Activated naive CD8-positive, alpha-beta T cell treated with anti-CD3 and anti-CD28 coated beads, Interleukin-2, amount 50 U/mL, for 24 hours (primary cell): ENCODE measurements around the gene GJA1.
"Not testable (repeated sequence)": the region's sequence is repeated elsewhere in the genome, so short reads cannot be mapped to it uniquely, and the experiment has no call there.

Experiments
- ATAC-seq: fragments of 150-1000 bp; cut with Tn5 transposase; one replicate; pipeline ENCODE4 v1.10.0; 2021
- DNase-seq: peaks from one replicate; pipeline ENCODE4 v3.0.0; 2021
- H3K27ac Mint-ChIP-seq: one replicate; pipeline ENCODE4 v1.8.0; 2021; ENCODE audit warnings: mild to moderate bottlenecking, mixed read lengths
- H3K27me3 Mint-ChIP-seq: one replicate; pipeline ENCODE4 v1.8.0; 2021; ENCODE audit warnings: mixed read lengths
- H3K36me3 Mint-ChIP-seq: one replicate; pipeline ENCODE4 v1.8.0; 2021; ENCODE audit warnings: low read depth, mixed read lengths
- H3K4me1 Mint-ChIP-seq: one replicate; pipeline ENCODE4 v1.8.0; 2021; ENCODE audit warnings: mixed read lengths
- H3K4me3 Mint-ChIP-seq: one replicate; pipeline ENCODE4 v1.8.0; 2021; ENCODE audit warnings: mild to moderate bottlenecking, moderate library complexity, mixed read lengths
- H3K9me3 Mint-ChIP-seq: one replicate; pipeline ENCODE4 v1.8.0; 2021; ENCODE audit warnings: mixed read lengths

Gene GJA1

GRCh38 chr6:121430514-121431460, 4.7 kb upstream of the GJA1 start:
- no peaks in the 10 kb centered on the region for H3K9me3 Mint-ChIP-seq
- no peaks in the 10 kb centered on the region for H3K36me3 Mint-ChIP-seq
- H3K27ac Mint-ChIP-seq: no peak overlapping the region
- ATAC-seq: no peak
- H3K4me3 Mint-ChIP-seq: no peak overlapping the region
- no peak for DNase-seq
- peaks cover 4% of the 10 kb centered on the region for H3K27me3 Mint-ChIP-seq
- H3K4me1 Mint-ChIP-seq: no peaks in the 10 kb centered on the region

- not testable (repeated sequence) for H3K4me1 Mint-ChIP-seq, H3K4me3 Mint-ChIP-seq, ATAC-seq, H3K9me3 Mint-ChIP-seq, DNase-seq, H3K36me3 Mint-ChIP-seq, H3K27ac Mint-ChIP-seq
- H3K27me3 Mint-ChIP-seq: peaks cover 14% of the 10 kb centered on the region
Observed at GRCh38 chr6:121431776-121432175, 3.7 kb upstream of the GJA1 start.

DNA sequence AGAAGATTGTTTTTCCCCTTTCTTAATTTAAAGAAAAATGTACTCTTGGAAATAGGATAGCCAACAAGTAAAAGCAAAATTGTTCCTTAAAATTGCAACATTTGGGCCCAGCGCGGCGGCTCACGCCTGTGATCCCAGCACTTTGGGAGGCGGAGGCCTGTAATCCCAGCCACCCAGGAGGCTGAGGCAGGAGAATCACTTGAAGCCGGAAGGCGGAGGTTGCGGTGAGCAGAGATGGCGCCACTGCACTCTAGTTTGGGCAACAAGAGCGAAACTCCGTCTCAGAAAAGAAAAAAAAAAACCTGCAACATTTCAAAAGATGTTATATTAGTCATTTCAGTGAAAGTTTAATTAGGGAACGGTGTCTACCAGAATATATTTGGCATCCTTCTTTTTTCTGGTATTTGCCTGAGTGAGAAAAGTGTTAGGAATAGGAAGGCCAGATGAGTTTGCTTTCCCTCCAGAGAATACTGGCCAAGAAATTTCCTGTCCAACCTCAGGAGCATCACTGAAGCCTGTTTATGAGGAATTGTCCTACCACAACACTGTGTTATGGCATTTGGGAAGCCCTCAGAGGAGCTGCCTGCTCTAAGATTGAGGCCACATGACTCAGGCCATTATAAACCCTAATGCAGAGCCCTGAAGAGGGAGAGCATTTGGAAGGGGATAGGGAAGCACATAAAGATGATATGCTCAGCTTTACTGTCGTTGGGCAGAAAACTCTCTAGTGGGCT, 1.2 kb upstream of the GJA1 start:
- Mint-ChIP-seq H3K4me1 (peaks cover 16% of the 10 kb centered on the region), H3K9me3 (no peaks in the 10 kb centered on the region), H3K4me3 (no peak overlapping the region), H3K36me3 (no peaks in the 10 kb centered on the region), H3K27me3 (peaks cover 35% of the 10 kb centered on the region), H3K27ac (no peak overlapping the region)
- ATAC-seq (no peak), DNase-seq (no peak)

- Mint-ChIP-seq H3K9me3 (no peaks in the 10 kb centered on the region), H3K4me1 (peaks cover 16% of the 10 kb centered on the region)
- no peak for ATAC-seq
Observed at GRCh38 chr6:121436274-121436857, 920 bp downstream of the GJA1 start.

DNA sequence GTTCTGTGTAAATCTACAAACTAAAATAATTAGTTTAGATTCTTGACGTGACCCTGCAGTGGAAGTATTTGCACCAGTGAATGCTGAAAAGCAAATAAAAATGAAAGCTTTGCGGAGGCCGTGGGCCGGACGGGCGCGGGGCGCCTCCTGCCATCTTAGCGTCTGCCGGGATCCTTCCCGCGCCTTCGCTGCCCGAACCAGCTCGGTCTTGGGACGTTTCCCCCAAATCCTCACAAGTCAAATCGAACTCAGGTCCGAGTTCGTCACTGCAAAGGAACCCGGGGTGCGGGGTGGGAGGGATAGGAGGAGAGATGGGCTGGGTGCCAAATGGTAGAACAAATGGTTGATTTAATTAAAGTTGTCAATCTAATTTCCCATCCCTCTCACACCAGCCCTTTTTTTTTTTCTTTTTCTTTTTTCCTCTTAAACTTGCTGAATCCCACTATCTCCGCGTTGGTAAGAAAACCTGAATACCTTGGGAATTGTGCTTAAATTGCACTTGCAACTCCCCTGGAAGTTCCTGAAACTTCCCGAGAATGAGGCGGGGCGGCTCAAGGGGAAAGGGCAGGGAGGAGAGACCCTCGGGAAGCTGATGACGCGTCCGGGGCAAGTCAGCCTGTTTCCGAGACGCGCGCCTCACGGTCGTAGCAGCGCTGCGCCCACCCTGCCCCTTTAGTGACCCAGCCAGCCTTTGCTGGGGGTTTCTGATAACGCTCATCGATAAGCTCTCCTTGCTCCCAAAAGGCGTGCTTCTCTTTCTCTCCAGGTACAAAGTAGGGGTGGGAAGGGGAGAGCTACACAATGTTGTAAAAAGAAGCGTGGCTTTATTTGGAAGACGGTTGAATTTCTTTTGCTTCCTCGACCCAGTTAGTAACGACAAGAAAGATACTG, 1.8 kb downstream of the GJA1 start:
- H3K9me3 Mint-ChIP-seq: no peaks in the 10 kb centered on the region
- ATAC-seq (no peak), DNase-seq (peak; percentile 16)
- H3K36me3 Mint-ChIP-seq: no peaks in the 10 kb centered on the region
- H3K27ac Mint-ChIP-seq: no peak overlapping the region
- peaks cover 46% of the 10 kb centered on the region for H3K27me3 Mint-ChIP-seq
- H3K4me1 Mint-ChIP-seq: peaks cover 16% of the 10 kb centered on the region
- H3K4me3 Mint-ChIP-seq: peak overlapping the region; percentile 81

More at GRCh38 chr6:121436274-121436857, 920 bp downstream of the GJA1 start:
- Mint-ChIP-seq H3K27ac (no peak overlapping the region), H3K27me3 (peaks cover 43% of the 10 kb centered on the region), H3K4me3 (peak overlapping the region; percentile 81), H3K36me3 (no peaks in the 10 kb centered on the region)
- DNase-seq: no peak

GRCh38 chr6:121437851-121438651, 2.6 kb downstream of the GJA1 start:
- H3K9me3 Mint-ChIP-seq: no peaks in the 10 kb centered on the region
- no peak overlapping the region for H3K27ac Mint-ChIP-seq
- DNase-seq (no peak), ATAC-seq (no peak)
- H3K4me3 Mint-ChIP-seq: peak overlapping the region; percentile 81
- peaks cover 46% of the 10 kb centered on the region for H3K27me3 Mint-ChIP-seq
- peaks cover 16% of the 10 kb centered on the region for H3K4me1 Mint-ChIP-seq
- no peaks in the 10 kb centered on the region for H3K36me3 Mint-ChIP-seq

DNA sequence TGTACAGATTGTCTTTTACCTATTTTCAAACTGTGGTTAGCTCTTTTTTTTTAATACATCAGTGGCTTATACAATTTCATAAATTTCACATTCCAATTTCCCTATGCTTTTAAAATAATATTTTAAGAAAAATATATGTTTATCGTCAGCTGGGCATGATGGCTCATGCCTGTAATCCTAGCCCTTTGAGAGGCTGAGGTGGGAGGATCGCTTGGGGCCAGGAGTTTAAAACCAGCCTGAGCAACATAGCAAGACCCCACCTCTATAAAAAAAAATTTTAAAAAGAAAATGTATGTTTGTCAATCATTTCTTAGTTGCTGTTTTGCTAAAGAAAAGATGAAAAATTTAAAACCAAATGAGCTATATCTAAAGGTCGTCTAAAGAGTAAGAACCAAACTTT, 3.4 kb downstream of the GJA1 start:
- Mint-ChIP-seq H3K36me3 (no peaks in the 10 kb centered on the region), H3K9me3 (no peaks in the 10 kb centered on the region), H3K27me3 (peaks cover 46% of the 10 kb centered on the region), H3K27ac (no peak overlapping the region), H3K4me3 (no peak overlapping the region), H3K4me1 (peaks cover 16% of the 10 kb centered on the region)
- ATAC-seq (no peak), DNase-seq (no peak)

- Mint-ChIP-seq H3K27ac (no peak overlapping the region), H3K27me3 (peaks cover 46% of the 10 kb centered on the region), H3K4me3 (no peak overlapping the region), H3K4me1 (peaks cover 16% of the 10 kb centered on the region), H3K9me3 (no peaks in the 10 kb centered on the region), H3K36me3 (no peaks in the 10 kb centered on the region)
- DNase-seq (no peak), ATAC-seq (no peak)
Observed at GRCh38 chr6:121439475-121439874, 4.0 kb downstream of the GJA1 start.

DNA sequence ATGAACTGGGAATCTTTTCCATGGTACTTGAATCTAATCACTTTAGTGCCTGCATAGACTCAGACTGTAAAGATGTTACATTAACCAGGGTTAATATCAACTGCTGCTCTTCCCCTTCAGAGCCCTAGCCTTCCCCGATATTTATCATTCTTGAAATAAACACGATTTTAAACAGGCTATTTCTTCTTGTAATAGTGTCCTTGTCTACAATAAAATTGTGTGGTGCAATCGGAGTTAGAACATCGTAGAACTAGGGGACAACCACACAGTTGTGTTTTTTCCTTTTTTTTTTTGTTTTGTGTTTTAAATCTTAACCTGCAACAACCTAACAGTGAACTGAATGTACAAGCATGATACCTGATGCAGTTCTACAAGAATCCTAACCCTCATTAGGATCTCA, 4.5 kb downstream of the GJA1 start:
- peaks cover 46% of the 10 kb centered on the region for H3K27me3 Mint-ChIP-seq
- DNase-seq (no peak), ATAC-seq (no peak)
- no peaks in the 10 kb centered on the region for H3K36me3 Mint-ChIP-seq
- no peak overlapping the region for H3K4me3 Mint-ChIP-seq
- H3K27ac Mint-ChIP-seq: no peak overlapping the region
- peaks cover 16% of the 10 kb centered on the region for H3K4me1 Mint-ChIP-seq
- no peaks in the 10 kb centered on the region for H3K9me3 Mint-ChIP-seq

GRCh38 chr6:121441477-121441876, 6.0 kb downstream of the GJA1 start:
- no peak overlapping the region for H3K27ac Mint-ChIP-seq
- no peak for ATAC-seq
- H3K9me3 Mint-ChIP-seq: no peaks in the 10 kb centered on the region
- no peak overlapping the region for H3K4me3 Mint-ChIP-seq
- H3K36me3 Mint-ChIP-seq: no peaks in the 10 kb centered on the region
- no peak for DNase-seq
- peaks cover 13% of the 10 kb centered on the region for H3K4me1 Mint-ChIP-seq
- H3K27me3 Mint-ChIP-seq: peaks cover 38% of the 10 kb centered on the region

GRCh38 chr6:121442576-121442975, 7.1 kb downstream of the GJA1 start:
- Mint-ChIP-seq H3K27me3 (peaks cover 27% of the 10 kb centered on the region), H3K4me3 (no peak overlapping the region), H3K27ac (no peak overlapping the region), H3K9me3 (no peaks in the 10 kb centered on the region), H3K4me1 (peaks cover 8% of the 10 kb centered on the region), H3K36me3 (no peaks in the 10 kb centered on the region)
- no peak for DNase-seq
- ATAC-seq: no peak

- ATAC-seq (no peak), DNase-seq (no peak)
- Mint-ChIP-seq H3K36me3 (no peaks in the 10 kb centered on the region), H3K4me1 (no peaks in the 10 kb centered on the region), H3K27ac (no peak overlapping the region), H3K4me3 (no peak overlapping the region), H3K9me3 (no peaks in the 10 kb centered on the region), H3K27me3 (peaks cover 16% of the 10 kb centered on the region)
Observed at GRCh38 chr6:121443971-121444541, 8.6 kb downstream of the GJA1 start.

- H3K4me3 Mint-ChIP-seq, H3K9me3 Mint-ChIP-seq, DNase-seq, H3K27me3 Mint-ChIP-seq, H3K36me3 Mint-ChIP-seq, H3K27ac Mint-ChIP-seq, ATAC-seq, H3K4me1 Mint-ChIP-seq: not testable (repeated sequence)
Observed at GRCh38 chr6:121446705-121447104, 11.3 kb downstream of the GJA1 start.
